Stimulated activated CD8-positive, alpha-beta memory T cell treated with anti-CD3 and anti-CD28 coated beads, Interleukin-7, amount 100 ng/mL, for 1 hour (primary cell): ENCODE data around the gene METRNL.
"Not testable (repeated sequence)": the region's sequence is repeated elsewhere in the genome, so short reads cannot be mapped to it uniquely, and the experiment has no call there.

ENCODE experiments used
- DNase-seq, 2 donors: peaks; one replicate each; pipeline ENCODE4 v3.0.0-alpha.2; 2020; ENCODE audit warnings: low read depth in 2 of 2

Gene METRNL, protein sequence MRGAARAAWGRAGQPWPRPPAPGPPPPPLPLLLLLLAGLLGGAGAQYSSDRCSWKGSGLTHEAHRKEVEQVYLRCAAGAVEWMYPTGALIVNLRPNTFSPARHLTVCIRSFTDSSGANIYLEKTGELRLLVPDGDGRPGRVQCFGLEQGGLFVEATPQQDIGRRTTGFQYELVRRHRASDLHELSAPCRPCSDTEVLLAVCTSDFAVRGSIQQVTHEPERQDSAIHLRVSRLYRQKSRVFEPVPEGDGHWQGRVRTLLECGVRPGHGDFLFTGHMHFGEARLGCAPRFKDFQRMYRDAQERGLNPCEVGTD

DNA sequence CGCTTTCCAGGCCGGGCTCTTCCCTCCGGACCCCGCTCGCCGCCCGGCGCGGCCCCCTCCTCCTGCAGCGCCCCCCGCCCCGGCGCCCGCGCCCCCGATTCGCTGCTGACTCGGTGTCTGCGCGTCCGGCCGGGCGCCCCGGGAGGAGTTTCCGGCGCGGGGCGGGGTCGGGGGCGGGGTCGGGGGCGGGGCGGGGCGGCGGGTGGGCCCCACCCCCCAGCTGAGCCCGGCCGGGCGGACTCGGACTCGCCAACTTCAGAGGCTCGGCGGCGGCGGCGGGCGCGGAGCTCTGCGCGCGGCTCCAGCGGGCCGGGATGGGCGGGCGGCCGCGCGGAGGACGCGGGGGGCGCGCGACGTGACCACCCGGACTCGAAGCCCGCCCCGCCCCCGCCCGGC is at the start of gene METRNL:
Gene METRNL (plus strand): TSS at position 258 of the 396 bp plus-strand sequence. CDS start 207 bp downstream, outside the sequence.
- peak; percentile 31 to 41 for DNase-seq

DNA sequence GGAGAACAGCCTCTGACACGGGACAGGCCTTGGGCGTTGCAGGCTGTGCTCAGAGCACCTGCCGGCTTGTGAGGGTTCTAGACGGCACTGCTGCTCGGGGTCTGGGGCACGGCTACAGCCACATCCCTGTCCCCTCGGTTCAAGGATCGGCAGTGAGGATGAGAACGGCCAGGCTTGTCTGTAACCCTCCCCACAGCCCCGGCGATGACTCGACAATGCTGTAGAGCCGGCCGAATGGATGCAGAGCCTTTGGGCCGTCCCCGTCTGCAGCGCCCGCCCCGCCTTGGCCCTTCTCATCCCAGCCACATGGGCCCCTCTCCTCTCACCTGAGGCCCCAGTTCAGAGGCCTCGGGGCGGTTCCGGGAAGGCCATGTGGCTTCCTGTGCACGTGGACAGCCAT is 49.0 kb upstream of the METRNL start:
- no peak for DNase-seq

DNA sequence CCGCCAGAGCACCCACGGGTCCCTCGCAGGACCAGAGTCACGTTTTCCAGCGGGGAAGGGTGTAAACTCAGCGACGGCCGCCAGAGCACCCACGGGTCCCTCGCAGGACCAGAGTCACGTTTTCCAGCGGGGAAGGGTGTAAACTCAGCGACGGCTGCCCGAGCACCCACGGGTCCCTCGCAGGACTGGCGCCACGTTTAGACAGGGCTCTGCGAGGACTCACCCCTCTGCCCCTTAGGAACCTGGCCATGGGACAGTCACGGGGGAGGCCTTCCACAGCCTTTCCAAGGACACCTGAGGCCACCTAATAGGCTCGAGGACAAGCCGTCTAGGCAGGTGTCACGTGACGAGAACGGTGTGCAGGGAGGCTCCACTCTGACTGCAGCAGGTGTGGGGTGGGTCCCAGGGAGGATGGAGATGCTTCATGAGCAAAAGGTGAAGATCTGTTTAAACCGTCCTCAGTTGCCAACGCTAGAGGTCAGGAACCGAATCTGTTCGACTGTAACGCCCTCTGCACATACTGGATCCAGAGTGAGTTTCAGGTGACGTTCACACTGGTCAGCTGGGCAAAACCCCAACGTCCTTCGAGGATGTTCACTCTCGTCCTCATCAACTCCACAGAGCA is 48.0 kb upstream of the METRNL start:
- DNase-seq = no peak

DNA sequence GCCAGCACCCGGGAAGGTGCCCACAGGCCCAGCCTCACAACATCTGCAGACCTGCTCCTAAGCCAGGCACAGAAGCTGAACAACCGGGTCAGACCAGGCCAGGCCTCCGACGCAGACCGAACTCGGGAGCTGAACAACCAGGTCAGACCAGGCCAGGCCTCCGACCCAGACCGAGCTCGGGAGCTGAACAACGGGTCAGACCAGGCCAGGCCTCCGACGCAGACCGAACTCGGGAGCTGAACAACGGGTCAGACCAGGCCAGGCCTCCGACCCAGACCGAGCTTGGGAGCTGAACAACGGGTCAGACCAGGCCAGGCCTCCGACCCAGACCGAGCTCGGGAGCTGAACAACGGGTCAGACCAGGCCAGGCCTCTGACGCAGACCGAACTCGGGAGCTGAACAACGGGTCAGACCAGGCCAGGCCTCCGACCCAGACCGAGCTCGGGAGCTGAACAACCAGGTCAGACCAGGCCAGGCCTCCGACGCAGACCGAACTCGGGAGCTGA is 47.4 kb upstream of the METRNL start:
- DNase-seq = not testable (repeated sequence)

DNA sequence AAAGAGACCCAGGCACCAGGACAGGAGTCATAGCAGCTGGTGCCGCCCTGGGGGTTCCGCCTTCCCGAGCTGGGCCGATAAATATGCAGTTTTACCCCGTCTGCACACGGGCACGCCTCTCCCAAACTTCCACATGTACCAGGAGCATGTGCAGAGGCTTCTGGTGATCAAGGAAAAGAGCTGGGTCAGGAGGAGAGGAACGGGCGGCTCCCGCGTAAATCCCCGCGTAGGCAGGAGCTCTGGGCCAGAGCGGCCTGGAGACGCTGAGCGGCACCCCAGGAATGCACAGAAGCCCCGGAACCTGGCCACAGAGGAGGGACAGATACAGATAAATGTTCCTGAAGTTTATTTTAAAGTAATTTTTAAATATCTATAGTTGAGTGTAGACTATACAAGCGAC is 46.6 kb upstream of the METRNL start:
- no peak for DNase-seq

DNA sequence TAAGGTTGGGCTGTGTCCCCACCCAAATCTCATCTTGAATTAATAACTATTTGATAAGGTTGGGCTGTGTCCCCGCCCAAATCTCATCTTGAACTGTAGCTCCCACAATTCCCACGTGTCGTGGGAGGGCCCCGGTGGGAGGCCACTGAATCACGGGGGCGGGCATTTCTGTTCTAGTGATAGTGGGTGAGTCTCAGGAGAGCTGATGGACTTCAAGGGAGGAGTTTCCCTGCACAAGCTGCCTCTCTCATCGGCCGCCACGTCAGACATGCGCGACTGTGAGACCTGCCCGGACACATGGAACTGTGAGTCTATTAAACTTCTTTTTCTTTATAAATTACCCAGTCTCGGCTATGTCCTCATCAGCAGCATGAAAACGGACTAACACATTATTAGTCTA is 44.9 kb upstream of the METRNL start:
- no peak for DNase-seq

DNA sequence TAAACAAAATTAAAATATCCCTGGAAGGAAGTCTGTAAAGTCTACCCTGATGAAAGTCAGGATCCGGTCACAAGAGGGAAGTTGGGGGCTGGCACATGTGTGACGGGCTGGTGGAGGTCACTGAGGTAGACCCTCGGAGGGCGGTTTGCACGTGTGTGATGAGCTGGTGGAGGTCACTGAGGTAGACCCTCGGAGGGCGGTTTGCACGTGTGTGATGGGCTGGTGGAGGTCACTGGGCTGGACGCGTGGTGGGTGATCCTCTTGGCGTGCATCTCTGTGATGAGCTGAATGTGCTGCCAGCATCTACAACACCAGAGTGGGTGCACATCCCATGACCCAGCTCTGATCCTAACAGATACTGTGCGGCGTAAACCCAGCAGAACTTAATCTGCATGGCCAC is 43.7 kb upstream of the METRNL start:
- no peak for DNase-seq

DNA sequence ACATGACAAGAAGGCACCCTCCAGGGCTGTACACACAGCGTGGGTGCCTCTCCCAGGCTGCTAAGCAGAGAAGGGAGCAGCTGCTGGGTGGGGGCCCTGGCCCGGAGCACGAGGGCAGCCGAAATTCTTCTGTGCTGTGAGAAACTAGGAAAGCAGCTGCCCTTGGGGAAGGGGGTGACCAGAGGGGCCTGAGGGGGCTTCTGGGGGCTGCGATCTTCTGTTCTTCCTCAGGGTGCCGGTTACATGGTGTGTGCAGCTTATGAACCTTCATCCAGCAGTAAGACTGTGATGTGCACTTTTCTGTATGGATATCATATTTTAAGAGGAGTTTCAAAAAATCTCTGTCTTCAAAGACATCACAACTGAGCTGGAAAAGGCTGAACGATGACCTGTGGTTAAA is 43.2 kb upstream of the METRNL start:
- no peak for DNase-seq

DNA sequence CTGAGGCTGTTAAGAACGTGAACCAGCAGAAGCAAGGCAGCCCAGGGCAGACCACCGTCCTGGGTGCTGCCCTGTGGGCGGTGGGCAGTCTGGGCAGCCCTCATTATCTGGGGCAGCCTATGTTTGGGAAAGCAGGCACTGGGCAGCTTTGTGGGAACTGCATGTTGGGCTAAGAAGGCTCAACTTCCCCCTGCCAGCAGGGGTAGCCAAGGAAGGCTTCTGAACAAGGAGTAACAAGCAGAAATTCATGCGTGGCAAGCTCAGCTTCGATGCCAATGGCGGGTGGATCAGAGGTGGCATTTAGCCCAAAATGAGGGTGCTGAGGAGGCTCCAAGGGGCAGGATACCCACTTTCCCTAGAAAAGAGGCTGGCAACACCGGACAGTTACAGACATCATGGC is 42.7 kb upstream of the METRNL start:
- DNase-seq = no peak

DNA sequence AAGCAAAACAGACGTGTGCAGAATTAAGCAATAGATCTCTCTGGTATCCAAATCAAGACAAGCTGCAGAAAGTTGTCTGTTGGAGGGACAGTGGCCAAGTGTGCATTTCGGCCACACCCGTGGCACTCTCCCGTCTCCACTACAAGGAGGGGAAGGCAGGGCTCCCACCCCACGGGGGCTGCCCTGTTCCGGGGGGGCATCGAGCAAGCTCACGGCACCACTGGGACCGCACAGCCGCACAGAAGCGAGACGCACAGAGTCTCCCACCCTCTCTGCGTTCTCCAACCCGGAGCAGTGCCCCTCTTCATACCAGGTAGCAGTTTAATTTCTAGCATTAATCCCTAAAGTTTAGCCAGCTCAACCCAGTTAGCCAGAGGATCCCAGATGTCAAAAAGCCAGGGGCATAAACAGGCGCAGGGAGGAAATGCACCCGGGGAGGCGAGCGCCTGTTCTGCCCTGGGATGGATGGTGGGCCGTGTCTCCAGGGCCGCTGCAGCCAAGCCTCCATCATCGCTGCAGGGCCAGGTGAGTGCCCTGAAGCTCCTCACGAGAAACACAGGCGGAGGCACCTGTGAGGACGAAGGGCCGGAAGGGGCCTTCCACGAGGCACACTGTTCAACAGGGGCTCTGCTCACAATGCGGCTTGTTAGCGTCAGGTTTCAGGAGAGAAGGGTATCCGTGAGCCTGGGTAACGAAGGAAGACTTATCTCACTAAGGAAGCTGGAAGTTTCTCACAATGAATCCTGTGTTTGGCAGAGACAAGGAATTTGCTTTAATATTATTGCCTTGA is 42.1 kb upstream of the METRNL start:
- DNase-seq = no peak

DNA sequence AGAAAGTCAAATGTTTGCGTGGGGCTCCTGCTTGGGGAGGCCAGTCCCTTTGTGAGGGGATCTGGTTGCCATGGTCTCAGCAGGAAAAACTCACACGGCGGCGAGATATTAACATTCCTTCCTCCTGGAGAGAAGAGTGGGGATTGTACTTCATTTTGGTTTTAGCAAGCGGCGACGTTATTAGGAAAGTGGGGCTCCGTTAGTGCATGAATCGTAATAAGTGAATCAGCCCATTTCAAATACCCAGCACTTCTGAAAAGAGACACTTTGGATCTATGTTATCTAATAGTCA is 41.6 kb upstream of the METRNL start:
- DNase-seq = no peak

DNA sequence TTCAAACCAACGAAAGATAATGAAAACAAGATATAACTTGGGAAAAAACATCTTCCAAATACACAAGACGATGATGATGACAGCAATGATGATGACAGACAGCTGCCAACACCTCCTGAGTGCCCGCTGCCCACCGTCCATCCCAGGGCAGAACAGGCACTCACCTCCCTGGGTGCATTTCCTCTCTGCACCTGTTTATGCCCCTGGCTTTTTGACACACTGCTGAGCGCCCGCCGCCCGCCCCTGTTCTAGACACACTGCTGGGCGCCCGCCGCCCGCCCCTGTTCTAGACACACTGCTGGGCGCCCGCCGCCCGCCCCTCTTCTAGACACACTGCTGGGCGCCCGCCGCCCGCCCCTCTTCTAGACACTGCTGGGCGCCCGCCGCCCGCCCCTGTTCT is 40.4 kb upstream of the METRNL start:
- DNase-seq = not testable (repeated sequence)

DNA sequence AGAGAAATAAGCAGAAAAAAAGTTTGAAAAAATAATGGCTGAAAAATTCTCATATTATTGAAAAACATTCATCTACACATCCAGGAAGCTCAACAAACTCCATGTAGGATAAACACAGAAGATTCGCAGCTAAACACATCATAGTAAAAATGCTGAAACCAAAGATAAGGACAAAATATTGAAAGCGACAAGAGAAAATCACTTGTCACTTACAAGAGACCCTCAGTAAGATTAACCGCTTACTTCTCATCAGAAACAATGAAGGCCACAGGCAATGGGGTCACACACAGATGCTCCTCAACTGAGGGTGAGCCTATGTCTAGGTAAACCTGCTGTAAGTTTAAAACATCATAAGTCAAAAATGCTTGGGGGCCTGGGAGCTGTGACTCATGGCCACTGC is 38.1 kb upstream of the METRNL start:
- DNase-seq = no peak

DNA sequence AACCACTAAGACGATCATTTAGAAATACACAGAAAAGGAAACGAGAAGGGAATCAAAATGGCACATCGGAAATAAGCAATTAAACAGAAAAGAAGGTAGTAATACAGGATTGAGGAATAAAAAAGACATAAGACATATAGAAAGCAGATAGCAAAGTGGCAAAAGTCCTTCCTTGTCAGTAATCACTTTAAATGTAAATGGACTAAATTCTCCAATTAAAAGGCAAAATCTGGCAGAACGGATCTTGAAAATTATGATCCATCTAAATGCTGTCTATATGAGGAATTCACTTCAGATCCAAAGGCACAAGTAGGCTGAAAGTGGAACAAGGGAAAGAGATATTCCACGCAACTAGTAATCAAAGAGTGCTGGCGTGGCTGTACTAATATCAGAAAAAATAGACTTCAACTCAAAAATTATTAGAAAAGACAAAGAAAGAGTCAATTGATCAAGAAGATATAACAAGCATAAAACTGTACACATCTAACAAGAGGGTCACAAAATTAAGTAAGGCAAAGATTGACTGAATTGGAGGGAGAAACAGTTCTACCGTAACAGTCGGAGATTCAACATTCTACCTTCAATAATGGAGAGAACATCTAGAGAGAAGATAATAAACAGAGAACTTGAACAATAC is 36.8 kb upstream of the METRNL start:
- DNase-seq = no peak

DNA sequence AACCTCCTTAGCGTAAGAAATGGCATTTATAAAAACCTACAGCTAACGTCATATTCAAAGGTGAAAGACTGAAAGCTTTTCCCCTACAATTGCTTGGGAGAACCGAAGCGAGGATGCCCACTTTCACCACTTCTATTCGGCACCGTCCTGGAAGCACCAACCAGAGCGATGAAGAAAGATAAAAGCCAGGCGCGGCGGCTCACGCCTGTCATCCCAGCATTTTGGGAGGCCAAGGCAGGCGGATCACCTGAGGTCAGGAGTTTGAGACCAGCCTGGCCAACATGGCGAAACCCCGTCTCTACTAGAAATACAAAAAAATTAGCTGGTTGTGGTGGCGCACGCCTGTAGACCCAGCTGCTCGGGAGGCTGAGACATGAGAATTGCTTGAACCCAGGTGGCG is 34.9 kb upstream of the METRNL start:
- DNase-seq = not testable (repeated sequence)

DNA sequence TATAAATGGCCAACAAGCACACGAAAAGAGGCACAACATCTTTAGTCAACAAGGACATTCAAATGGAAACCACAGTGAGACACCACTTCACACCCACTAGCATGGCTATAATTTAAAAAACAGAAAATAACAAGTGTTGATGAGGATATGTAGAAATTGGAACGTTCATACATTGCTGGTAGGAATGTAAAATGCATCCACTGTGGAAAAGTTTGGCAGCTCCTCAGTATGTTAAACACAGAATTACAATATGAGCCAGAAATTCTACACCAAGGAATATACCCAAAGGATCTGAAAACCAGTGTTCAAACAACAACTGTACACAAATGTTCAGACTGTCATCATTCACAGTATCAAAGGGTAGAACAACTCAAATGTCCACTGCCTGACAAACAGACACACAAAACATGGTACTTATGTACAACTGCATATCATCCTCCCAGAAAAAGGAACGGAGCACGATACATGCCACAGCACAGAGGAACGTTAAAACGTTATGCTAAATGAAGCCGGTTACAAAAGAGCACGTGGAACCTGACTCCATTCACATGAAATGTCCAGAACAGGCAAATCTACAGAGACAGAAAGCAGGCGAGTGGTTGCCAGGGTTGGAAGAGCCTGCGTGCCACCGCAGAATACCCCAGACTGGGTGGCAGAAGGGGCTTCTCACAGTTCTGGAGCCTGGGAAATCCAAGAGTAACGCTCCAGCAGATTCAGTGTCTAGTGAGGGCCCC is 32.8 kb upstream of the METRNL start:
- DNase-seq = no peak

DNA sequence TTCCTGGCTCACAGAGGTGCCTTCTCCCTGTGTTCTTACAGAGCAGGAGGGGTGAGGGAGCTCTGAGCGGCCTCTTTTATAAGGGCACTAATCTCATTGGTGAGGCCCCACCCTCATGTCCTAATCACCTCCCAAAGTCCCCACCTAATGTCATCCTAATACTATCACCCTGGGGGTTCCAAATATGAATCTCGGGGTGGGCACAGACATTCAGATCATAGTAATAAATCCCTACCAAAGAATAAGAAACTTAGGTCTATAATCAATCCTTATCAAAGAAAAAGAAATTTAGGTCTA is 32.3 kb upstream of the METRNL start:
- DNase-seq = no peak

DNA sequence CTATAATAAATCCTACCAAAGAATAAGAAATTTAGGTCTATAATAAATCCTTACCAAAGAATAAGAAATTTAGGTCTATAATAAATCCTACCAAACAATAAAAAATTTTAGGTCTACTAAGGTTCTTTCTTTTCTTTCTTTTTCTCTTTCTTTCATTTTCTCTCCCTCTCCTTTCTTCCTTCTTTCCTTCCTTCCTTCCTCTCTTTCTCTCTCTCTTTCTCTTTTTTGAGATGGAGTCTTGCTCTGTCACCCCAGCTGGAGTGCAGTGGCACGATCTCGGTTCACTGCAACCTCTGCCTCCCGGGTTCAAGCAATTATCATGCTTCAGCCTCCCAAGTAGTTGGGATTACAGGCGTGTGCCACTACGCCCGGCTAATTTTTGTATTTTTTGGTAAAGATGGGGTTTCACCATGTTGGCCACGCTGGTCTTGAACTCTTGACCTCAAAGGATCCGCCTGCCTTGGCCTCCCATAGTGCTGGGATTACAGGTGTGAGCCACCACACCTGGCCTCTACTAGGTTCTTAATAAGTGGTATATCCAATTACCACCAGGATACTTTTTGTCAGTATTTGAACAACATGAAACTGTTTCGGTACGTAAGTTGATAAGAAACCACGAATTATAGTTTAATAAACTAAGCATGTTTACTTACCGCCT is 31.5 kb upstream of the METRNL start:
- not testable (repeated sequence) for DNase-seq

DNA sequence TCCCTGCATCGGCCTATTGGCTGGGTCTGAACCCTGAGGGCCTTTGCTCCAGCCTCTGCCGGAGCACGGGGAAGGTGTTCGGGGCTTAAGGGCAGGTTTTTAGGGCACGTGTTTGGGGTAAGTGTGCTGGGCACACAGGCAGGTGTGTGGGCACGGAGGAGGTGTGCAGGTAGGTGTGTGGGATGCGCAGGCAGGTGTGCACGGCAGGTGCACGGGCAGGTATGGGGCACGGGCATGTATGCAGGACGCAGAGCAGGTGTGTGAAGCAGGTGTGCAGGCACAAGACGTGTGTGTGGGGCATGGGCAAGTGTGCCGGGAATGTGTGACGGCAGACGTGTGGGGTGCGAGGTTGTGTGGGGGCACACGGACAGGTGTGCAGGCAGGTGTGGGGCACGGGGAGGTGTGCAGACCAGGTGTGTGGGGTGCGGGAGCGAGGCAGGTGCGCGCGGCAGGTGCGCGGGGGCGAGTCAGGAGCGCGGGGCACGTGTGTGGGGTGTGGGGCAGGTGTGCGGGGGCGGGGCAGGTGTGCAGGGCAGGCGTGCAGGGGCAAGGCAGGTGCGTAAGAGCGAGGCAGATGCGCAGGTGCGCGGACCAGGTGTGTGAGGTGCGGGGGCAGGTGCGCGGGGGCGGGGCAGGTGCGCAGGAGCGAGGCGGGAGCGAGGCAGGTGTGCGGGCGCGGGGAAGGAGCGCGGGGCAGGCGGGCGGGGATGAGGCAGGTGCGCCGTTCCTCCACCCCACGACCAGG is 28.6 kb upstream of the METRNL start:
- no peak for DNase-seq

DNA sequence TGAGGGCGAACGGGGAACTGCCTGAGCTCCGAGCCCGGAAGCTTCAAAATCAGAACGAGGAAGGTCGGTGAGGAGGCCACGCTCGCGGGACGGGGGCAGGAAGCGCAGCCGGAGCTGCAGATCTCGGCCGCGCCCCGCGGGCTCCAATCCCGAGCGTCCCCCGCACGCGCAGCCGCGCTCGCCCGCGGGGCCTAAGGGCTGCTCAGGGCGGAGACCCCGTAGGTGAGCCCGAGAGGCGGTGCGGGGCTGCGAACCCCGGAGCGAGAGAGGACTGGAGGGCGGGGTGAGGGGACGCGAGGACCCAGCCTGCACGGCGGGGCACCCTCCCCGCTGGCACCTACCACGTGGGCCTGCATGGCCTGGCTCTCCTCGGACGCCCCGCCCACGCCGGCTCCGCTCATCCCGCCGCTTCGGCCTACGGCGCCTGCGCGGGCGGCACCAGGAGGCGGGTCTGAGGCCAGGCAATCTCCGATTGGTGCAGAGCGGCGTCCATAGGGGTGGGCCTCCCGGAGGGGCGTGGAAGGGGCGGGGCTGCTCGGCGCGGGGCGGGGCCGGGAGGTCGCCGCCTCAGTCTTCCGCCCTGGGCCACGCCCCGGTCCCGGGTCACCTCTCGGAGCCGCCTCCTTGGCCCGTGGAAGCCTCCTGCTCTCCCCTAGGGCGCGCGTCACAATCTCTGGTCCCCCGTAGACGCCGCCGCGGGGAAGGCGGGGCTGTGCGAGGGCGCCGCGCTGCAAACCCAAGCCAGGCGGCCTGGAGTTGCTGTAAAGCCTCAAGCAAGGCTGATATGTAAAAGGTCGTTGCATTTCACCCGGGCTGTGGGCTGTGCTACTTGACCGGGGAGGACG is 27.8 kb upstream of the METRNL start:
- DNase-seq = peak; percentile 94 to 97
